Measurements from ENCODE around the gene COA6.

COA6 gene

GRCh38 chr1:234386122-234386521, 12.9 kb downstream of the COA6 start:
- DNase-seq (ENCODE audit: low read depth, low spot score) = no peak
- H3K9ac ChIP-seq (ENCODE audit: insufficient read length, low read depth) = no peak overlapping the region
- TF ChIP-seq YY1 (IDR thresholded peaks at IDR 0.05; ENCODE audit: insufficient read depth, insufficient read length) = no peak
- TF ChIP-seq SUZ12 (IDR thresholded peaks at IDR 0.05; ENCODE audit: extremely low read depth, insufficient read depth, insufficient read length) = no peak
- no peak for TF ChIP-seq ZNF274 (IDR thresholded peaks at IDR 0.05; ENCODE audit: low read depth, low read length)
- no peak overlapping the region for H3K4me3 ChIP-seq (ENCODE audit: insufficient read length, low read depth)
- peaks cover 29% of the 10 kb centered on the region for H3K36me3 ChIP-seq (ENCODE audit: insufficient read depth, insufficient read length, low read length)
- H3K9me3 ChIP-seq (ENCODE audit: insufficient read depth, low read length) = no peaks in the 10 kb centered on the region
- no peaks in the 10 kb centered on the region for H3K27me3 ChIP-seq (ENCODE audit: insufficient read depth, insufficient read length)
- H3K4me1 ChIP-seq (ENCODE audit: insufficient read depth, insufficient read length) = no peaks in the 10 kb centered on the region

- no peak overlapping the region for H3K4me3 ChIP-seq (ENCODE audit: insufficient read length, low read depth)
- H3K4me1 ChIP-seq (ENCODE audit: insufficient read depth, insufficient read length) = no peaks in the 10 kb centered on the region
- H3K9me3 ChIP-seq (ENCODE audit: insufficient read depth, low read length) = no peaks in the 10 kb centered on the region
- DNase-seq (ENCODE audit: low read depth, low spot score) = no peak
- H3K9ac ChIP-seq (ENCODE audit: insufficient read length, low read depth) = no peak overlapping the region
- peaks cover 30% of the 10 kb centered on the region for H3K36me3 ChIP-seq (ENCODE audit: insufficient read depth, insufficient read length, low read length)
- no peaks in the 10 kb centered on the region for H3K27me3 ChIP-seq (ENCODE audit: insufficient read depth, insufficient read length)
- TF ChIP-seq SUZ12 (IDR thresholded peaks at IDR 0.05; ENCODE audit: extremely low read depth, insufficient read depth, insufficient read length) (no peak), ZNF274 (IDR thresholded peaks at IDR 0.05; ENCODE audit: low read depth, low read length) (no peak), YY1 (IDR thresholded peaks at IDR 0.05; ENCODE audit: insufficient read depth, insufficient read length) (no peak)
Observed at GRCh38 chr1:234388094-234388493, 14.8 kb downstream of the COA6 start.

- Histone ChIP-seq H3K36me3 (ENCODE audit: insufficient read depth, insufficient read length, low read length) (peaks cover 34% of the 10 kb centered on the region), H3K4me1 (ENCODE audit: insufficient read depth, insufficient read length) (no peaks in the 10 kb centered on the region), H3K9ac (ENCODE audit: insufficient read length, low read depth) (no peak overlapping the region), H3K4me3 (ENCODE audit: insufficient read length, low read depth) (no peak overlapping the region), H3K9me3 (ENCODE audit: insufficient read depth, low read length) (no peaks in the 10 kb centered on the region), H3K27me3 (ENCODE audit: insufficient read depth, insufficient read length) (no peaks in the 10 kb centered on the region)
- TF ChIP-seq ZNF274 (IDR thresholded peaks at IDR 0.05; ENCODE audit: low read depth, low read length) (no peak), YY1 (IDR thresholded peaks at IDR 0.05; ENCODE audit: insufficient read depth, insufficient read length) (no peak), SUZ12 (IDR thresholded peaks at IDR 0.05; ENCODE audit: extremely low read depth, insufficient read depth, insufficient read length) (no peak)
- DNase-seq (ENCODE audit: low read depth, low spot score) = no peak
Observed at GRCh38 chr1:234393190-234393589, 19.9 kb downstream of the COA6 start.

- H3K9me3 ChIP-seq (ENCODE audit: insufficient read depth, low read length) = no peaks in the 10 kb centered on the region
- no peaks in the 10 kb centered on the region for H3K27me3 ChIP-seq (ENCODE audit: insufficient read depth, insufficient read length)
- no peak for TF ChIP-seq YY1 (IDR thresholded peaks at IDR 0.05; ENCODE audit: insufficient read depth, insufficient read length)
- TF ChIP-seq SUZ12 (IDR thresholded peaks at IDR 0.05; ENCODE audit: extremely low read depth, insufficient read depth, insufficient read length) = no peak
- TF ChIP-seq ZNF274 (IDR thresholded peaks at IDR 0.05; ENCODE audit: low read depth, low read length) = no peak
- H3K4me1 ChIP-seq (ENCODE audit: insufficient read depth, insufficient read length) = no peaks in the 10 kb centered on the region
- H3K4me3 ChIP-seq (ENCODE audit: insufficient read length, low read depth) = no peak overlapping the region
- DNase-seq (ENCODE audit: low read depth, low spot score) = no peak
- peaks cover 47% of the 10 kb centered on the region for H3K36me3 ChIP-seq (ENCODE audit: insufficient read depth, insufficient read length, low read length)
- H3K9ac ChIP-seq (ENCODE audit: insufficient read length, low read depth) = no peak overlapping the region
Observed at GRCh38 chr1:234395297-234395696, 22.0 kb downstream of the COA6 start.

DNA sequence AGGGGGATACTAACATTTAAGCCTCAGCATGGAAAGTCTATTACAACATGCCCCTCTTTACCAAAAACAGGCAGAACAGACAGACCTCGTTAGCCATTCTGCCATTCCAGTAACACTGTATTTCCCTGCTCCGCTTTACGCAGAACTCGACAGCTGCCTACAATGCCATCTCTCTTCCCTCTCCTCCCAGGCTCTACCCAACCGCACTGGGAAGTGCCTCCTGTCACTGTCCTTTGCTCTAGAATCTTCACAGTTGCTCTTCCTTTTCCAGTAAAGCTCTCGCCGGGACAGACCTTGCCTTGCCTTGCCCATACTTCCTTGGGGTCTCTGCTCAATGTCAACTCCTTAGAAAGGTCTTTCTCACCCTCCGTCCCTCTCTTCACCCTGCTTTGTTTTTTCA, 22.8 kb downstream of the COA6 start:
- H3K9me3 ChIP-seq (ENCODE audit: insufficient read depth, low read length) = no peaks in the 10 kb centered on the region
- H3K36me3 ChIP-seq (ENCODE audit: insufficient read depth, insufficient read length, low read length) = peaks cover 48% of the 10 kb centered on the region
- H3K4me3 ChIP-seq (ENCODE audit: insufficient read length, low read depth) = no peak overlapping the region
- no peak for DNase-seq (ENCODE audit: low read depth, low spot score)
- no peak for TF ChIP-seq SUZ12 (IDR thresholded peaks at IDR 0.05; ENCODE audit: extremely low read depth, insufficient read depth, insufficient read length)
- TF ChIP-seq YY1 (IDR thresholded peaks at IDR 0.05; ENCODE audit: insufficient read depth, insufficient read length) = no peak
- no peak for TF ChIP-seq ZNF274 (IDR thresholded peaks at IDR 0.05; ENCODE audit: low read depth, low read length)
- H3K9ac ChIP-seq (ENCODE audit: insufficient read length, low read depth) = peak overlapping the region; percentile 8
- H3K4me1 ChIP-seq (ENCODE audit: insufficient read depth, insufficient read length) = no peaks in the 10 kb centered on the region
- no peaks in the 10 kb centered on the region for H3K27me3 ChIP-seq (ENCODE audit: insufficient read depth, insufficient read length)

- no peaks in the 10 kb centered on the region for H3K4me1 ChIP-seq (ENCODE audit: insufficient read depth, insufficient read length)
- no peaks in the 10 kb centered on the region for H3K9me3 ChIP-seq (ENCODE audit: insufficient read depth, low read length)
- H3K36me3 ChIP-seq (ENCODE audit: insufficient read depth, insufficient read length, low read length) = peaks cover 44% of the 10 kb centered on the region
- no peak for TF ChIP-seq ZNF274 (IDR thresholded peaks at IDR 0.05; ENCODE audit: low read depth, low read length)
- TF ChIP-seq SUZ12 (IDR thresholded peaks at IDR 0.05; ENCODE audit: extremely low read depth, insufficient read depth, insufficient read length) = no peak
- no peak for TF ChIP-seq YY1 (IDR thresholded peaks at IDR 0.05; ENCODE audit: insufficient read depth, insufficient read length)
- no peak overlapping the region for H3K9ac ChIP-seq (ENCODE audit: insufficient read length, low read depth)
- no peak overlapping the region for H3K4me3 ChIP-seq (ENCODE audit: insufficient read length, low read depth)
- no peak for DNase-seq (ENCODE audit: low read depth, low spot score)
- no peaks in the 10 kb centered on the region for H3K27me3 ChIP-seq (ENCODE audit: insufficient read depth, insufficient read length)
Observed at GRCh38 chr1:234396871-234397270, 23.6 kb downstream of the COA6 start.

DNA sequence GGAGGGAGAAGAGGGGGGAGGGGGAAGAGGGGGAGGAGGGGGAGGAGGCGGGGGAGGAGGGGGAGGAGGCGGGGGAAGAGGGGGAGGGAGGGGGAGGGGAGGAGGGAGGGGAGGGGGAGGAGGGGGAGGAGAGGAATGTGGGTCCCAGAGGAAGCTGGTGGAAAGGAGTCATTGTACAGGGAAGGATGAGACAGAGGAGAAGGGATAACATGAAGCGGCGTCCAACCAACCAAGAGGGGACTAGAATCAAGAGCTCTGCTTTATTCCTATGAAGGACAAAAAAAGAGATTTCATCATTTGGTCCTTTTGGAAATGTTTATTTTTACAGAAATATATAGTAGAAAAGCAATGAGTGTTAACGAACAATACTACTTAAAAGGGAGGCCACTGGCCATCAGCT, 24.5 kb downstream of the COA6 start:
- no peak overlapping the region for H3K4me3 ChIP-seq (ENCODE audit: insufficient read length, low read depth)
- peaks cover 39% of the 10 kb centered on the region for H3K36me3 ChIP-seq (ENCODE audit: insufficient read depth, insufficient read length, low read length)
- H3K9me3 ChIP-seq (ENCODE audit: insufficient read depth, low read length) = no peaks in the 10 kb centered on the region
- no peaks in the 10 kb centered on the region for H3K27me3 ChIP-seq (ENCODE audit: insufficient read depth, insufficient read length)
- TF ChIP-seq SUZ12 (IDR thresholded peaks at IDR 0.05; ENCODE audit: extremely low read depth, insufficient read depth, insufficient read length) (no peak), ZNF274 (IDR thresholded peaks at IDR 0.05; ENCODE audit: low read depth, low read length) (no peak), YY1 (IDR thresholded peaks at IDR 0.05; ENCODE audit: insufficient read depth, insufficient read length) (no peak)
- H3K9ac ChIP-seq (ENCODE audit: insufficient read length, low read depth) = no peak overlapping the region
- no peaks in the 10 kb centered on the region for H3K4me1 ChIP-seq (ENCODE audit: insufficient read depth, insufficient read length)
- DNase-seq (ENCODE audit: low read depth, low spot score) = no peak
